Measurements from ENCODE around the gene NDUFS8.

DNA sequence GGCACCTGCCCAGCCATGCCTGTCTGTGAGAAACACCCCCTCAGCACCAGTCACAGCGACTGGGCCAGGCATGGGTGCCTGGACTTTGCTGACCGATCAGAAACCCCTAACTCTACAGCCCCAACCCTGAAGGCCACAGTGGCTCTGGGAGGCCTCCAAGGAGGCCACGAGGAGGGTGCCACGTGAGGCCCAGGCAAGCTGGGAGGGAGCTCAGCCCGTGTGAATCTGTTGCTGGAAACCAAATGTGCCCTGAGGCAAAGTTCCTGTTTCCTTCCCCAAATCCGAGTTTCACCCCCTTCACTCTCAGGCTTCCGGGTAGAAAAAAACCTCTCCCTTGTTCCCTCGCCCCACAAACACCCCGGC is 27.9 kb upstream of the NDUFS8 start:
- TF ChIP-seq CTCF (conservative IDR thresholded peaks at IDR 0.05; ENCODE audit: low read depth in 2 of 2) (no peak), CREB1 (CRISPR knock-in tag; IDR thresholded peaks at IDR 0.05; ENCODE audit: low read depth) (no peak), EZH2phosphoT487 (IDR thresholded peaks at IDR 0.05; ENCODE audit: unreplicated experiment) (no peak), EZH2 (IDR thresholded peaks at IDR 0.05; ENCODE audit: low read depth, unreplicated experiment) (no peak), POLR2AphosphoS5 (IDR thresholded peaks at IDR 0.05; ENCODE audit: low read depth) (no peak), ZNF331 (CRISPR knock-in tag; IDR thresholded peaks at IDR 0.05; ENCODE audit: low read depth) (no peak), JUNB (IDR thresholded peaks at IDR 0.05; ENCODE audit: unreplicated experiment) (no peak), ZNF114 (CRISPR knock-in tag; IDR thresholded peaks at IDR 0.05) (no peak)
- TF ChIP-seq, protein P1, sequence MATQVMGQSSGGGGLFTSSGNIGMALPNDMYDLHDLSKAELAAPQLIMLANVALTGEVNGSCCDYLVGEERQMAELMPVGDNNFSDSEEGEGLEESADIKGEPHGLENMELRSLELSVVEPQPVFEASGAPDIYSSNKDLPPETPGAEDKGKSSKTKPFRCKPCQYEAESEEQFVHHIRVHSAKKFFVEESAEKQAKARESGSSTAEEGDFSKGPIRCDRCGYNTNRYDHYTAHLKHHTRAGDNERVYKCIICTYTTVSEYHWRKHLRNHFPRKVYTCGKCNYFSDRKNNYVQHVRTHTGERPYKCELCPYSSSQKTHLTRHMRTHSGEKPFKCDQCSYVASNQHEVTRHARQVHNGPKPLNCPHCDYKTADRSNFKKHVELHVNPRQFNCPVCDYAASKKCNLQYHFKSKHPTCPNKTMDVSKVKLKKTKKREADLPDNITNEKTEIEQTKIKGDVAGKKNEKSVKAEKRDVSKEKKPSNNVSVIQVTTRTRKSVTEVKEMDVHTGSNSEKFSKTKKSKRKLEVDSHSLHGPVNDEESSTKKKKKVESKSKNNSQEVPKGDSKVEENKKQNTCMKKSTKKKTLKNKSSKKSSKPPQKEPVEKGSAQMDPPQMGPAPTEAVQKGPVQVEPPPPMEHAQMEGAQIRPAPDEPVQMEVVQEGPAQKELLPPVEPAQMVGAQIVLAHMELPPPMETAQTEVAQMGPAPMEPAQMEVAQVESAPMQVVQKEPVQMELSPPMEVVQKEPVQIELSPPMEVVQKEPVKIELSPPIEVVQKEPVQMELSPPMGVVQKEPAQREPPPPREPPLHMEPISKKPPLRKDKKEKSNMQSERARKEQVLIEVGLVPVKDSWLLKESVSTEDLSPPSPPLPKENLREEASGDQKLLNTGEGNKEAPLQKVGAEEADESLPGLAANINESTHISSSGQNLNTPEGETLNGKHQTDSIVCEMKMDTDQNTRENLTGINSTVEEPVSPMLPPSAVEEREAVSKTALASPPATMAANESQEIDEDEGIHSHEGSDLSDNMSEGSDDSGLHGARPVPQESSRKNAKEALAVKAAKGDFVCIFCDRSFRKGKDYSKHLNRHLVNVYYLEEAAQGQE (IDR thresholded peaks at IDR 0.05; ENCODE audit: unreplicated experiment): no peak

Data from GM23338 (cell line).